HG02642 (cell line): ENCODE measurements around the gene ACACB.
"Not testable (repeated sequence)": the region's sequence is repeated elsewhere in the genome, so short reads cannot be mapped to it uniquely, and the experiment has no call there.

Source experiments
- ATAC-seq: cut with Tn5 transposase; IDR thresholded peaks from one replicate; pipeline ENCODE4 v1.9.1; 2021; ENCODE audit warnings: mild to moderate bottlenecking; ENCODE audit not compliant: unreplicated experiment, poor library complexity

ACACB gene

GRCh38 chr12:109169262-109169661 is 52.9 kb downstream of the ACACB start:
- no peak for ATAC-seq

GRCh38 chr12:109169686-109170085 is 53.3 kb downstream of the ACACB start:
- ATAC-seq: no peak

- no peak for ATAC-seq
Measured at GRCh38 chr12:109170324-109170723, 53.9 kb downstream of the ACACB start.

DNA sequence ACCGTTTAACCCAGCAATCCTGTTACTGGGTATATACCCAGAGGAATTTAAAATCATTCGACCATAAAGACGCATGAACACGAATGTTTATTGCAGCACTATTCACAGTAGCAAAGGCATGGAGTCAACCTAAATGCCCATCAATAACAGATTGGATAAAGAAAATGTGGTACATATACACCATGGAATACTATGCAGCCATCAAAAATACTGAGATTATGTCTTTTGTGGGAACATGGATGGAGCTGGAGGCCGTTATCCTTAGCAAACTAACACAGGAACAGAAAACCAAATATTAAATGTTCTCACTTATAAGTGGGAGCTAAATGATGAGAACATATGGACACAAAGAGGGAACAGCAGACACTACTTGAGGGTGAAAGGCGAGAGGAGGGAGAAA is 56.4 kb downstream of the ACACB start:
- ATAC-seq: not testable (repeated sequence)

DNA sequence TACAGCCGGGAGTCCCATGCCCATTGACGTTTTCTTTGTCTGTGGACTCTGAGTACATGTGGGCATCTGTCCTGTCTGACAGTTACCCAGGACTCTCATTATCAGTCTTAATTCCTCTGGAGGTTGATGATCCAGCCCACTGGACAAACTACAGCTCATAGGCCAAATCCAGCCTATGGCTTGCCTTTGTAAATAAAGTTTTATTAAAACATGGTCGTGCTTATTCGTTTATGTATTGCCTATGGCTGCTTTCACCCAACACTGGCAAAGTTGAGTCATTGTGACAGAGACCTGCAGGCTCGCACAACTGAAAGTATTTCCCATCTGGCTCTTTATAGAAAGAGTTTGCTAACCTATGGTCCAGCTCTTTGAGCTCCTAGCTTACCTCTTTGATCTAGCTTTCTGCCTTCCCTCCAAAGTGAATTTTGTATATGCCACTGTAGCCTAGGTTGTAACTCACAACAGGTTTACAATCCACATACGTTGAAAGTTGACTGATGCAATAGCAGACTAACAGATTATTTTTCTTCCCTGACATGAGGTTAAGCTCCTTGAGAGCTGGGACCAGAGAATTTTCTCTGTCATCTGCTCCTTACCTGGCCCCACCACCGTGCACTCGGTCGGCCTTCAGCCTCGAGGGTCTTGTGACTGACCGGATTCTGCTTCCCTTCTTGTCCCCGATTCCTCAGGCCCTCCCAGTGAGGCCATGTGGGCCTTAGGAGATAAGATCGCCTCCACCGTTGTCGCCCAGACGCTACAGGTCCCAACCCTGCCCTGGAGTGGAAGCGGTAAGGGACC is 57.3 kb downstream of the ACACB start:
- no peak for ATAC-seq

GRCh38 chr12:109174468-109174867 is 58.1 kb downstream of the ACACB start:
- ATAC-seq: no peak

DNA sequence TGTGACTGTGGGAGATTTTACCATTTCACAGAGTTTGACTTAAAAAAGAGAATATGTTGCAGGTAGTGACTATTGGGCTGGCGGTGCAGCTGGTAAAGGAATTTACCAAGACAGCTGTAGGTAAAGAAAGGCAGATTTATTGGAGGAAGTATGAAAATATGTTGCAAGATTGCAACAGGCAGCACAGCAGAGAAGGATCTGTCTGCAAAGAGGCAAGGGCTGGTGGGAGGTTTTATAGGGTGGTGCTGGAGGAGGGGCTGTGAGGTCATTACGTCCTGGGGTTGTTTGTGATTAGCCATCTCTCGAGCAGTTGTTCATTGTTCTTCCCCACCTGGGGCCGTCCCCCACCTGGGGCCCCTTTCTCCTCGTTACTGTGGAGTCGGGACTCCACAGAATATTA is 62.1 kb downstream of the ACACB start:
- no peak for ATAC-seq

DNA sequence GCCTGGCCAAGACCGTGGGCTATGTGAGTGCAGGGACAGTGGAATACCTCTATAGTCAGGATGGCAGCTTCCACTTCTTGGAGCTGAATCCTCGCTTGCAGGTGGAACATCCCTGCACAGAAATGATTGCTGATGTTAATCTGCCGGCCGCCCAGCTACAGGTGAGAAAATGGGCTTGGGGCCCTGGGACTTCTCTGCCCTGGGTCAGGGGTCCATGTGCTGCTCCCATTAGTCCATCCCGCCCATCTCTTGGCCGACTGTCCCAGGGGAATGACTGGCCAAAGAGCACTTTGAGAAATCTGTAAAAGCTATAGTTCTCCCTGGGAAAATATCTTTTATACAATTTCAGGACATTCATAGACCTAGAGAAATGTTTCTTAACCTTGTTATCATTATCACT is 63.5 kb downstream of the ACACB start:
- no peak for ATAC-seq

- no peak for ATAC-seq
Measured at GRCh38 chr12:109182041-109182839, 65.9 kb downstream of the ACACB start.

DNA sequence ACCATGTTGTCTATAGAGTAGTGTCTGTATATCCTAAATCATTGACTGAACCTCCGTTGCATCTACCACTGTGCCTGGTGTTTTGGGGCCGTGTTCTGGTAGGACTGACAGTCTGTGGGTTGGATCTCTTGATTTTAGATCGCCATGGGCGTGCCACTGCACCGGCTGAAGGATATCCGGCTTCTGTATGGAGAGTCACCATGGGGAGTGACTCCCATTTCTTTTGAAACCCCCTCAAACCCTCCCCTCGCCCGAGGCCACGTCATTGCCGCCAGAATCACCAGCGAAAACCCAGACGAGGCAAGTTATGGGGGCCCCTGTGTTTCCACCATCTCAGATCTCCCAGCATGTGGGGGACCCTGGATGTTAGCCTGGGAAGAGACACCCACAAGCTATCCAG is 69.1 kb downstream of the ACACB start:
- ATAC-seq: no peak

DNA sequence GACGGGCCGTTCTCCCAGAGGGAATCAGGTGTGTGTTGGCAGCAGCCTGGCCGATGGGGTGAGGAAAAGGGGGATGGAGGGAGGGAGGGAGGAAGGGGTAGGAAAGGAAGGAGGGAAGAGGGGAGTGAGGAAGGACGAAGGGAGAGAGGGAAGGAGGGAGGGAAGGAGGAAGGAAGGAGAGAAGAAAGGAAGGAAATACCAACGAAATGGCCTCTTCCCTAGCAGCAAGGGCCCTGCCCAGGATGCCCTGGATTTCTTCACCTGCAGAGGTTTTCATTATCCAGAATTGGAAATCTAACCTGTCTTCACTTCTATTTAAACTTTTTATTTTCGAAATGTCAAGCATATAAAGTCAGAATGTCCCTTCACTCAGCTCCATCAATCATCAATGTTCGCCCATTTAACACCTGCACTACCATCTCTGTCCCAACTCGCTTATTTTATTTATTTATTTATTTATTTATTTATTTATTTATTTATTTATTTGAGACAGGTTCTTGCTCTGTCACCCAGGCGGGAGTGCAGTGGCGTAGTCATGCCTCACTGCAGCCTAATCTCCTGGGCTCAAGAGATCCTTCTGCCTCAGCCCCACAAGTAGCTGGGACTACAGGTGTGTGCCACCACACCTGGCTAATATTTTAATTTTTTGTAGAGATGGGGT is 70.7 kb downstream of the ACACB start:
- ATAC-seq: no peak

GRCh38 chr12:109188108-109188712 is 71.8 kb downstream of the ACACB start:
- no peak for ATAC-seq

GRCh38 chr12:109189291-109189690 is 72.9 kb downstream of the ACACB start:
- ATAC-seq: no peak

- no peak for ATAC-seq
Measured at GRCh38 chr12:109191621-109192250, 75.3 kb downstream of the ACACB start.

DNA sequence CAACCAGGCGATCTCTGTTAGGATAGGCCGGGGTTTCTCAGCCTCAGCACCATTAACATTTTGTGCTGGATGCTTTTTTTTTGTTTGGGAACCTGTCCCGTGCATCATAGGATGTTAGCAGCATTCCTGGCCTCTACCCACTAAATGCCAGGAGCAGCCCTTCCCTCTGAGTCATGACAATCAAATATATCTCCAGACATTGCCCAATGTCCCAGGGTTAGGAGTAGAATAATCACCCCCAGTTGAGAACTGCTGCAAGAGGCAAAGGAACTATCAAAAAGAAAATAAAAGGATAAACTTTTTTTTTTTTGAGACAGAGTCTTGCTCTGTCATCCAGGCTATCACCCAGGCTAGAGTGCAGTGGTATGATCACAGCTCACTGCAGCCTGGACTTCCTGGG is 76.0 kb downstream of the ACACB start:
- ATAC-seq: no peak

DNA sequence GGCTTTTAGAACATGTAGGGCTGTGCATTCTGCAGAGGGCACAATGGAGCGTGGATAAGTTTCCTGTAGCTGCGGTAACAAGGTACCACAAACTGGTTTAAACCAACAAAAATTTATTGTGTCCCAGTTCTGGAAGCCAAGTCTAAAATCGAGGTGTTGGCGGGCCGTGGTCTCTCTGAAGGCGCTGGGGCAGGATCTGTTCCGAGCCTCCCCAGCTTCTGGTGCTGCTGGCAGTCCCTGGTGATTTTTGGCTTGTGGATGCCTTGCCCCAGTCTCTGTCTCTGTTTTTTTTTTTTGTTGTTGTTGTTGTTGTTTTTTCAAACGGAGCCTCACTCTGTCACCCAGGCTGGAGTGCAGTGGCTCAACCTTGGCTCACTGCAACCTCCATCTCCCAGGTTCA is 77.5 kb downstream of the ACACB start:
- ATAC-seq: no peak

DNA sequence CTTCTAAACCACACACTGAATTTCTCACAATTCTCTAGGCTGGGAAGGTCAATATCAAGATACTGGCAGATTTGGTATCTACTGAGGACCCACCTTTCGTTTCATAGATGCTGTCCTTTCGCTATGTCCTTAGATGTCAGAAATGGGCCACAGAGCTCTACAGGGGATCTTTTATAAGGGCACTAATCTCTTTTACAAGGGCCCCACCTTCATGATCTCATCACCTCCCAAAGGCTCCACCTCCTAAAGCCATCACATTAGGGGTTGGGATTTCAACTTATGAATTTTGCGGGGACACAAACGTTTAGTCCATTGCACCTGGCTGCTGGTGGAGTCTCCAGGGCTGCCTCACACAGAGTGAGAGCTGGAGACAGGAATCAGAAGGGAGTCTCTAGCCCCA is 79.9 kb downstream of the ACACB start:
- ATAC-seq: no peak

DNA sequence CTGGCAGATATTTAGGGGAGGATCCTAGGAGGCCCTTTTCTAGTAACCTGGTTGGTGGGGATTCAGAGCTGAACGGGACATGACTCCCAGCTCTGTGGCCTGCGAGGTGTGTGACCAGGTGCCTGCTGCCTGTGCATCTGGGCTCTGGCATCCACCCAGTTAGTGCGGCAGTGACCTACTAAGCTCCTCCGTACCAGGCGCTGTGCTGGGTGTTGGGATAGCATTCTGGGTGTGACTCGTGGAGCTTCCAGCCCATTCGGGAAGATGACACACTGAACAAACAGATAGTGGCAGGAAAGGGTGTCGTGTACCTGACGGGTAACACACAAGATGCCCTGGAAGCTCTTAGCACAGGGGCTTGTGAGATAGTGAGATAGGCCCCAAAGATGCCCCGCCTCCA is 80.9 kb downstream of the ACACB start:
- no peak for ATAC-seq

- no peak for ATAC-seq
Measured at GRCh38 chr12:109199324-109199723, 82.9 kb downstream of the ACACB start.

GRCh38 chr12:109200825-109201495 is 84.6 kb downstream of the ACACB start:
- ATAC-seq: no peak
